RWPE2 (cell line): Measurements from ENCODE around the gene KIF11.

Source experiments
- ATAC-seq: fragments of 200-7000 bp; cut with Tn5 transposase; 3 replicates; pipeline ENCODE4 v1.9.1; 2021; ENCODE audit warnings: low read depth
- DNase-seq: peaks from one replicate; pipeline ENCODE4 v3.0.0-alpha.2; 2020; ENCODE audit warnings: low spot score
- H3K27ac ChIP-seq: fragments of 450-650 bp; 2 replicates; pipeline ENCODE4 v1.5.1; 2017; ENCODE audit warnings: mild to moderate bottlenecking; ENCODE audit not compliant: poor library complexity, severe bottlenecking
- H3K27me3 ChIP-seq: fragments of 250-450 bp; sonication (Bioruptor Pico); 2 replicates; pipeline ENCODE4 v1.5.1; 2021; ENCODE audit warnings: mild to moderate bottlenecking, moderate library complexity; ENCODE audit not compliant: insufficient read depth, poor library complexity, severe bottlenecking
- H3K36me3 ChIP-seq: fragments of 250-450 bp; sonication (Bioruptor Pico); 2 replicates; pipeline ENCODE4 v1.5.1; 2020; ENCODE audit warnings: low read depth, mild to moderate bottlenecking, moderate library complexity
- H3K4me1 ChIP-seq: fragments of 250-450 bp; sonication (Bioruptor Pico); 2 replicates; pipeline ENCODE4 v1.5.1; 2021; ENCODE audit warnings: mild to moderate bottlenecking, moderate library complexity; ENCODE audit not compliant: insufficient read depth, poor library complexity, severe bottlenecking
- H3K4me3 ChIP-seq: fragments of 250-450 bp; sonication (Bioruptor Pico); 2 replicates; pipeline ENCODE4 v1.5.1; 2021; ENCODE audit warnings: mild to moderate bottlenecking, moderate library complexity; ENCODE audit not compliant: severe bottlenecking
- H3K9me3 ChIP-seq: fragments of 250-450 bp; sonication (Bioruptor Pico); 2 replicates; pipeline ENCODE4 v1.5.1; 2021; ENCODE audit warnings: mild to moderate bottlenecking, moderate library complexity; ENCODE audit not compliant: severe bottlenecking
- CTCF ChIP-seq: fragments of 450-650 bp; IDR thresholded peaks from one replicate; pipeline ENCODE4 v1.5.1; 2017; ENCODE audit warnings: mild to moderate bottlenecking, moderate library complexity; ENCODE audit not compliant: poor library complexity, severe bottlenecking

The KIF11 gene

GRCh38 chr10:92677708-92678107 lies 84.8 kb downstream of the KIF11 start:
- H3K4me1 ChIP-seq: no peaks in the 10 kb centered on the region
- DNase-seq (no peak), ATAC-seq (no peak)

GRCh38 chr10:92678206-92678605 lies 85.3 kb downstream of the KIF11 start:
- H3K27ac ChIP-seq: no peak overlapping the region
- H3K9me3 ChIP-seq: no peaks in the 10 kb centered on the region
- no peaks in the 10 kb centered on the region for H3K27me3 ChIP-seq
- H3K4me3 ChIP-seq: no peak overlapping the region
- DNase-seq (no peak), ATAC-seq (no peak)
- no peak for TF ChIP-seq CTCF
- H3K4me1 ChIP-seq: no peaks in the 10 kb centered on the region
- no peaks in the 10 kb centered on the region for H3K36me3 ChIP-seq

More at GRCh38 chr10:92677708-92678107, 84.8 kb downstream of the KIF11 start:
- Histone ChIP-seq H3K4me3 (no peak overlapping the region), H3K27ac (no peak overlapping the region), H3K9me3 (no peaks in the 10 kb centered on the region), H3K36me3 (no peaks in the 10 kb centered on the region), H3K27me3 (no peaks in the 10 kb centered on the region)
- TF ChIP-seq CTCF: no peak

GRCh38 chr10:92681306-92681834 lies 88.4 kb downstream of the KIF11 start:
- no peak for DNase-seq

GRCh38 chr10:92688573-92688926 lies 95.6 kb downstream of the KIF11 start:
- Histone ChIP-seq H3K4me3 (peak overlapping the region; percentile 91), H3K27me3 (no peaks in the 10 kb centered on the region), H3K27ac (no peak overlapping the region), H3K9me3 (no peaks in the 10 kb centered on the region), H3K4me1 (no peaks in the 10 kb centered on the region), H3K36me3 (0 out of 2 replicates have a peak, but pooled peaks cover 6% of the 10 kb centered on the region)
- no peak for DNase-seq
- no peak for ATAC-seq
- TF ChIP-seq CTCF: no peak

More at GRCh38 chr10:92681306-92681834, 88.4 kb downstream of the KIF11 start:
- Histone ChIP-seq H3K36me3 (no peaks in the 10 kb centered on the region), H3K4me1 (no peaks in the 10 kb centered on the region), H3K9me3 (no peaks in the 10 kb centered on the region), H3K27ac (no peak overlapping the region), H3K4me3 (no peak overlapping the region), H3K27me3 (no peaks in the 10 kb centered on the region)
- no peak for TF ChIP-seq CTCF
- ATAC-seq: no peak

GRCh38 chr10:92688927-92689662 lies 96.2 kb downstream of the KIF11 start:
- ATAC-seq (peak; percentile 68), DNase-seq (peak; percentile 64)
- H3K27ac ChIP-seq: no peak overlapping the region

More at GRCh38 chr10:92688927-92689662, 96.2 kb downstream of the KIF11 start:
- peak; percentile 4 for TF ChIP-seq CTCF
- H3K4me1 ChIP-seq: no peaks in the 10 kb centered on the region
- peak overlapping the region; percentile 91 for H3K4me3 ChIP-seq
- no peaks in the 10 kb centered on the region for H3K9me3 ChIP-seq
- no peaks in the 10 kb centered on the region for H3K27me3 ChIP-seq
- peaks cover 9% of the 10 kb centered on the region; the same call in 1 of the 2 replicates for H3K36me3 ChIP-seq
